NCI-H510A (cell line): ENCODE data around the gene GUCY1A1.

ENCODE experiments used
- DNase-seq: peaks from one replicate; lab custom pipeline; 2025; lab: John Stamatoyannopoulos, UW

GUCY1A1 gene

GRCh38 chr4:155777971-155778735 lies 111.5 kb downstream of the GUCY1A1 start:
- DNase-seq, result no peak

DNA sequence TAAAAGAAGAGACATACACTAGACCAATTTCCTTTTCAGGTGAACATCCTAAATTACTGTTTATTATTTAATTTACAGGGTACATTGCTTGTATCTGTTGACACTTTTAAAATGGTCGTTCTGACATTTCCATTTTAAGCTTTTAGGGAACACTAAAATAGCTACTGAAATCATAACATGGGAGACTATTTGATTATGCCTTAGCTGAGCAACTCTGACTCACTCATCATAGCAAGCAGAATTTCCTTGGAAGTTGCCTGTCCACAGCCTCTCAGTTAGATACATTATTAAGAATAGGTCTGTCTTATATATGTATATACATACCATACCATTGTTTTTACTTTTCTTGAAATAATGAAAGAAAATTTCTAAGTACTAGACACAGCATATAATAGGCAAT lies 114.1 kb downstream of the GUCY1A1 start:
- no peak for DNase-seq

- DNase-seq, result no peak
These were observed 114.7 kb downstream of the GUCY1A1 start for GRCh38 chr4:155781249-155781831.
